ENCODE data around the gene NTM. TPM values are rescaled to one million over a fixed set of nuclear protein-coding genes. Genes with fewer than 3 reads are reported as not detected.

Gene NTM
- total and polyA plus RNA-seq, 12 donors: 0.43 to 3.0 (median 1.3) TPM

- ATAC-seq (no peak), DNase-seq (no peak)
- Histone ChIP-seq H3K27ac (no peak overlapping the region), H3K36me3 (no peaks in the 10 kb centered on the region), H3K27me3 (peaks cover 0 to 21% (median 0%) of the 10 kb centered on the region in 7 donors), H3K4me3 (no peak overlapping the region), H3K4me1 (peaks cover 0 to 7% (median 0%) of the 10 kb centered on the region in 9 donors), H3K9me3 (no peaks in the 10 kb centered on the region)
- no peak for TF ChIP-seq CTCF (IDR thresholded peaks at IDR 0.05)
- intact Hi-C loops (cut with DNase I): no loop called here
- 85 to 86% methylated on average over 11 of the region's 11 CpGs for WGBS, 2 donors
Measured at GRCh38 chr11:131615611-131616010, 245.2 kb downstream of the NTM start.

GRCh38 chr11:131616481-131617140 lies 246.2 kb downstream of the NTM start:
- 54 to 56% methylated on average over 9 of the region's 9 CpGs for WGBS, 2 donors
- ATAC-seq: no peak
- DNase-seq: no peak
- Histone ChIP-seq H3K27ac (no peak overlapping the region), H3K27me3 (peaks cover 0 to 16% (median 0%) of the 10 kb centered on the region in 7 donors), H3K9me3 (no peaks in the 10 kb centered on the region), H3K36me3 (no peaks in the 10 kb centered on the region), H3K4me3 (no peak overlapping the region), H3K4me1 (peaks cover 0 to 7% (median 0%) of the 10 kb centered on the region in 9 donors)
- TF ChIP-seq CTCF (IDR thresholded peaks at IDR 0.05): no peak
- intact Hi-C loops (cut with DNase I): no loop called here

- Histone ChIP-seq H3K4me3 (no peak overlapping the region), H3K4me1 (no peaks in the 10 kb centered on the region), H3K9me3 (no peaks in the 10 kb centered on the region), H3K27me3 (peaks cover 0 to 16% (median 0%) of the 10 kb centered on the region in 7 donors), H3K36me3 (no peaks in the 10 kb centered on the region), H3K27ac (no peak overlapping the region)
- no peak for TF ChIP-seq CTCF (IDR thresholded peaks at IDR 0.05)
- no peak for DNase-seq
- intact Hi-C loops (cut with DNase I): no loop called here
- WGBS, 2 donors: 80 to 86% methylated on average over 5 of the region's 5 CpGs
- no peak for ATAC-seq
Measured at GRCh38 chr11:131618201-131618600, 247.8 kb downstream of the NTM start.

GRCh38 chr11:131622193-131622592 lies 251.8 kb downstream of the NTM start:
- H3K27me3 ChIP-seq: peaks cover 0 to 16% (median 0%) of the 10 kb centered on the region in 7 donors
- no peaks in the 10 kb centered on the region for H3K9me3 ChIP-seq
- no peaks in the 10 kb centered on the region for H3K36me3 ChIP-seq
- intact Hi-C loops (cut with DNase I): no loop called here
- H3K4me3 ChIP-seq: no peak overlapping the region
- 69 to 81% methylated on average over 8 of the region's 8 CpGs for WGBS, 2 donors
- no peak for TF ChIP-seq CTCF (IDR thresholded peaks at IDR 0.05)
- no peaks in the 10 kb centered on the region for H3K4me1 ChIP-seq
- no peak for DNase-seq
- no peak overlapping the region for H3K27ac ChIP-seq
- ATAC-seq: no peak
